K562 (cell line): Measurements from ENCODE around the gene PIK3R2. TPM values are rescaled to one million over a fixed set of nuclear protein-coding genes. Genes with fewer than 3 reads are reported as not detected.

ENCODE experiments used
- CHCHD3 ChIP-seq: fragments of 250-450 bp; sonication (Bioruptor Pico); IDR thresholded peaks from 2 replicates; pipeline ENCODE4 v2.1.2; 2022; ENCODE audit warnings: mild to moderate bottlenecking
- FOXK1 ChIP-seq: sonication (generic); formaldehyde crosslinking; IDR thresholded peaks from 2 replicates; pipeline ENCODE4 v1.8.0; 2022; ENCODE audit warnings: missing genetic modification reagents, mild to moderate bottlenecking, borderline replicate concordance
- HEY1 ChIP-seq: fragments of 250-450 bp; sonication (Bioruptor Pico); IDR thresholded peaks from 2 replicates; pipeline ENCODE4 v1.5.0; 2020; ENCODE audit warnings: mild to moderate bottlenecking, moderate library complexity, borderline replicate concordance
- KDM2B ChIP-seq: fragments of 250-450 bp; sonication (Bioruptor Pico); IDR thresholded peaks from 2 replicates; pipeline ENCODE4 v1.8.0; 2021; ENCODE audit warnings: mild to moderate bottlenecking, moderate library complexity
- L3MBTL2 ChIP-seq: fragments of 450-650 bp; IDR thresholded peaks from 2 replicates; pipeline ENCODE4 v1.6.1; 2016; ENCODE audit warnings: mild to moderate bottlenecking, moderate library complexity
- MTA2 ChIP-seq: fragments of 450-650 bp; IDR thresholded peaks from 2 replicates; pipeline ENCODE4 v1.6.1; 2016; ENCODE audit warnings: low read depth
- NFXL1 ChIP-seq: fragments of 450-650 bp; formaldehyde crosslinking; IDR thresholded peaks from 2 replicates; pipeline ENCODE4 v1.4.0; 2021; ENCODE audit warnings: mild to moderate bottlenecking
- PHB2 ChIP-seq: fragments of 450-650 bp; IDR thresholded peaks from 2 replicates; pipeline ENCODE4 v1.6.1; 2017; ENCODE audit warnings: low read depth
- POLR2B ChIP-seq: fragments of 450-650 bp; IDR thresholded peaks from 2 replicates; pipeline ENCODE4 v1.6.1; 2018; ENCODE audit warnings: low read depth; ENCODE audit not compliant: partially characterized antibody
- PURB ChIP-seq: sonication (generic); formaldehyde crosslinking; IDR thresholded peaks from 2 replicates; pipeline ENCODE4 v1.9.0; 2021; ENCODE audit warnings: low read depth, mild to moderate bottlenecking, missing genetic modification reagents
- SLC30A9 ChIP-seq: fragments of 250-450 bp; sonication (Bioruptor Pico); IDR thresholded peaks from 2 replicates; pipeline ENCODE4 v1.8.0; 2022; ENCODE audit warnings: mild to moderate bottlenecking, moderate library complexity
- SMARCA5 ChIP-seq: fragments of 450-650 bp; IDR thresholded peaks from 2 replicates; pipeline ENCODE4 v1.6.1; 2016
- THRAP3 ChIP-seq: fragments of 450-650 bp; IDR thresholded peaks from 2 replicates; pipeline ENCODE4 v1.6.1; 2016; ENCODE audit warnings: mild to moderate bottlenecking, inconsistent platforms, borderline replicate concordance
- ZBTB17 ChIP-seq: fragments of 450-650 bp; formaldehyde crosslinking; IDR thresholded peaks from 2 replicates; pipeline ENCODE4 v1.4.0; 2020; ENCODE audit warnings: mild to moderate bottlenecking
- ZNF586 ChIP-seq: fragments of 450-650 bp; formaldehyde crosslinking; conservative IDR thresholded peaks from 2 replicates; pipeline ENCODE4 v1.4.0; 2020; ENCODE audit warnings: mild to moderate bottlenecking, moderate library complexity
- ZNF592 ChIP-seq: fragments of 450-650 bp; IDR thresholded peaks from 2 replicates; pipeline ENCODE4 v1.6.1; 2017; ENCODE audit warnings: antibody characterized with exemption, mild to moderate bottlenecking
- polyA plus RNA-seq, 8 experiments: library from polyadenylated mRNA; depleted of rRNA in 4 of 8; stranded (reverse) in 5 of 8; unstranded in 3 of 8; fragments of >200 nt; fragmentation: Nextera tagmentation in 2 of 8; fragmentation: Illumina TruSeq in 1 of 8; extraction: Ambion mirVana in 2 of 8; extraction: Trizol in 1 of 8; gene quantifications; 2 replicates each; pipeline versions ENCODE4 v1.2.1 to v1.2.3, GENCODE V29; 2011 to 2014; ENCODE audit warnings: inconsistent platforms in 1 of 8, missing spikeins in 1 of 8
- total RNA-seq, 7 experiments: library from RNA; depleted of rRNA in 6 of 7; stranded (reverse); fragments of >200 nt in 6 of 7; fragmentation: Illumina TruSeq in 2 of 7; extraction: Trizol in 2 of 7; gene quantifications; 2 replicates each; pipeline versions ENCODE4 v1.2.1 to v1.2.3, GENCODE V29; 2011 to 2021; ENCODE audit warnings: low replicate concordance in 1 of 7
- TF ChIP-seq, protein P1 (sequence below): fragments of 200-800 bp; sonication (Bioruptor generic); IDR thresholded peaks from 2 replicates; pipeline ENCODE4 v1.6.1; 2016; ENCODE audit warnings: missing genetic modification characterization, missing compliant biosample characterization
- TF ChIP-seq, protein P2 (sequence below): sonication (generic); formaldehyde crosslinking; IDR thresholded peaks from 2 replicates; pipeline ENCODE4 v1.8.0; 2022; ENCODE audit warnings: mild to moderate bottlenecking, missing genetic modification reagents

PIK3R2 gene
- total and polyA plus RNA-seq, 9 of the 15 experiments (the other 6 are each of a cell fraction or from before 2014, with no cell fraction given) = 0.39 to 37.9 (median 5.3) TPM

- TF ChIP-seq NFXL1 (CRISPR knock-in tag) (no peak), KDM2B (CRISPR knock-in tag) (no peak), SLC30A9 (CRISPR knock-in tag) (no peak), ZBTB17 (CRISPR knock-in tag) (no peak), SMARCA5 (no peak; the same call in 1 of the 2 replicates), L3MBTL2 (peak; percentile 28; the same call in 1 of the 2 replicates), MTA2 (no peak), POLR2B (no peak), PHB2 (no peak), ZNF586 (CRISPR knock-in tag) (no peak), CHCHD3 (no peak), THRAP3 (no peak), ZNF592 (0 out of 2 replicates have a peak, but pooled peaks have one; percentile 42), FOXK1 (CRISPR knock-in tag) (no peak), HEY1 (CRISPR knock-in tag) (no peak), PURB (CRISPR knock-in tag) (no peak)
- TF ChIP-seq, protein P1, sequence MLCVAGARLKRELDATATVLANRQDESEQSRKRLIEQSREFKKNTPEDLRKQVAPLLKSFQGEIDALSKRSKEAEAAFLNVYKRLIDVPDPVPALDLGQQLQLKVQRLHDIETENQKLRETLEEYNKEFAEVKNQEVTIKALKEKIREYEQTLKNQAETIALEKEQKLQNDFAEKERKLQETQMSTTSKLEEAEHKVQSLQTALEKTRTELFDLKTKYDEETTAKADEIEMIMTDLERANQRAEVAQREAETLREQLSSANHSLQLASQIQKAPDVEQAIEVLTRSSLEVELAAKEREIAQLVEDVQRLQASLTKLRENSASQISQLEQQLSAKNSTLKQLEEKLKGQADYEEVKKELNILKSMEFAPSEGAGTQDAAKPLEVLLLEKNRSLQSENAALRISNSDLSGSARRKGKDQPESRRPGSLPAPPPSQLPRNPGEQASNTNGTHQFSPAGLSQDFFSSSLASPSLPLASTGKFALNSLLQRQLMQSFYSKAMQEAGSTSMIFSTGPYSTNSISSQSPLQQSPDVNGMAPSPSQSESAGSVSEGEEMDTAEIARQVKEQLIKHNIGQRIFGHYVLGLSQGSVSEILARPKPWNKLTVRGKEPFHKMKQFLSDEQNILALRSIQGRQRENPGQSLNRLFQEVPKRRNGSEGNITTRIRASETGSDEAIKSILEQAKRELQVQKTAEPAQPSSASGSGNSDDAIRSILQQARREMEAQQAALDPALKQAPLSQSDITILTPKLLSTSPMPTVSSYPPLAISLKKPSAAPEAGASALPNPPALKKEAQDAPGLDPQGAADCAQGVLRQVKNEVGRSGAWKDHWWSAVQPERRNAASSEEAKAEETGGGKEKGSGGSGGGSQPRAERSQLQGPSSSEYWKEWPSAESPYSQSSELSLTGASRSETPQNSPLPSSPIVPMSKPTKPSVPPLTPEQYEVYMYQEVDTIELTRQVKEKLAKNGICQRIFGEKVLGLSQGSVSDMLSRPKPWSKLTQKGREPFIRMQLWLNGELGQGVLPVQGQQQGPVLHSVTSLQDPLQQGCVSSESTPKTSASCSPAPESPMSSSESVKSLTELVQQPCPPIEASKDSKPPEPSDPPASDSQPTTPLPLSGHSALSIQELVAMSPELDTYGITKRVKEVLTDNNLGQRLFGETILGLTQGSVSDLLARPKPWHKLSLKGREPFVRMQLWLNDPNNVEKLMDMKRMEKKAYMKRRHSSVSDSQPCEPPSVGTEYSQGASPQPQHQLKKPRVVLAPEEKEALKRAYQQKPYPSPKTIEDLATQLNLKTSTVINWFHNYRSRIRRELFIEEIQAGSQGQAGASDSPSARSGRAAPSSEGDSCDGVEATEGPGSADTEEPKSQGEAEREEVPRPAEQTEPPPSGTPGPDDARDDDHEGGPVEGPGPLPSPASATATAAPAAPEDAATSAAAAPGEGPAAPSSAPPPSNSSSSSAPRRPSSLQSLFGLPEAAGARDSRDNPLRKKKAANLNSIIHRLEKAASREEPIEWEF = no peak
- TF ChIP-seq, protein P2, sequence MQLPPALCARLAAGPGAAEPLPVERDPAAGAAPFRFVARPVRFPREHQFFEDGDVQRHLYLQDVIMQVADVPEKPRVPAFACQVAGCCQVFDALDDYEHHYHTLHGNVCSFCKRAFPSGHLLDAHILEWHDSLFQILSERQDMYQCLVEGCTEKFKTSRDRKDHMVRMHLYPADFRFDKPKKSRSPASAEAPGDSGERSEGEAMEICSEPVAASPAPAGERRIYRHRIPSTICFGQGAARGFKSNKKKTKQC (CRISPR knock-in tag) = no peak
Measured at GRCh38 chr19:18109733-18110608, 43.0 kb upstream of the PIK3R2 start (continued).
